ENCODE results near the gene NSG1.

GRCh38 chr4:4413806-4414205 lies 26.9 kb downstream of the NSG1 start:
- no peak for TF ChIP-seq TAF1 (IDR thresholded peaks at IDR 0.05; ENCODE audit: borderline replicate concordance, insufficient read depth, low read length)
- TF ChIP-seq POLR2AphosphoS5 (IDR thresholded peaks at IDR 0.05; ENCODE audit: low read depth, low read length): no peak
- no peak for TF ChIP-seq REST (IDR thresholded peaks at IDR 0.05; ENCODE audit: insufficient read depth in 1 of 2, low read depth in 2 of 2, low read length in 2 of 2)
- TF ChIP-seq SIN3A (IDR thresholded peaks at IDR 0.05; ENCODE audit: borderline replicate concordance, insufficient read depth, low read length): no peak
- TF ChIP-seq FOXP2 (optimal IDR thresholded peaks at IDR 0.05; ENCODE audit: borderline replicate concordance, extremely low read depth, extremely low read length, insufficient read depth): no peak
